Epidermal melanocyte (primary cell): ENCODE measurements around the gene ZNF155.
"Not testable (repeated sequence)": the region's sequence is repeated elsewhere in the genome, so short reads cannot be mapped to it uniquely, and the experiment has no call there.

Source experiments
- DNase-seq: peaks from one replicate; pipeline ENCODE4 v3.0.0; 2011; ENCODE audit warnings: low spot score; ENCODE audit not compliant: insufficient read length

ZNF155 gene

DNA sequence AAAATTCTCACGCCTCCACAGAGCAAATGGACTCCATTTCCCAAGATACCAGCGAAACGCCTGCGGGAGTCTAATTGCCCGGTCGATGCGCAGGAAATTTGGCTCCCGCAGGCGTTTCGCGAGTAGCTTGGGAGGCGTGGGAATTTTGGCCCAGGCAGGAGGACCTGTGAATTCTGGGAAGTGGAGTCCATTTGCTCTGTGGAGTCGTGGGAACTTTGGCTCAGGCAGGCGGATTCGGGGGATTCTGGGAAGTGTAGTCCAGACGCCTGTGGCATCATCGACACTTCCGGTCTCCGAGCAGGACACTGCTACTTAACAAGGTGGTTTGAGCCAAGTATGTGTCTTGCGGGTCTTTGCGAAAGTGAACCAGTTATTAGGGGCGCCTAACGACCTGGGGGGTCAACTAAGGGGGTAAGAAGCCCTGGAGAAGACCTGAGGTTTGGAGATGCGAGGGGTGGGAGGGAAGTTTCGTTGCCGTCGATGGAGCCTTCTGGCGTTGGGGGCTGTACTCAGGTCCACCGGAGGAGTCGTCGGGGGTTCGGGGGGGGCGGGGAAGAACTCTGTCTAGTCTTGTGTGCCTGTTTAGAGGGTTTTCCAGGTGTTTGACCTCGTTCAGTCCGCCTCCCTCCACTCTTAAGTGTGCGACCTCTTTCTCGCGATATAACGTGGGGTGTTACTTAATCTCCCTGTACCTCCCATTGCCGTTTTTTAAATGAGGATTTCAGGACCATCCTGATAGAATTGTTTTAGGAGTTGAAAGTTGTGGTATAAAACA is at the start of gene ZNF155:
TSS of gene ZNF155 (plus strand) at position 277 of the 775 bp plus-strand sequence. CDS start 4,356 bp downstream, outside the sequence.
- DNase-seq, result peak; percentile 76

- peak; percentile 85 for DNase-seq
Measured at GRCh38 chr19:43934985-43935708, 48.8 kb upstream of the ZNF155 start, which contains the start of gene ZNF45. ZNF45 (minus strand) TSS chr19:43935282; CDS start chr19:43922185, 13,097 bp downstream.

DNA sequence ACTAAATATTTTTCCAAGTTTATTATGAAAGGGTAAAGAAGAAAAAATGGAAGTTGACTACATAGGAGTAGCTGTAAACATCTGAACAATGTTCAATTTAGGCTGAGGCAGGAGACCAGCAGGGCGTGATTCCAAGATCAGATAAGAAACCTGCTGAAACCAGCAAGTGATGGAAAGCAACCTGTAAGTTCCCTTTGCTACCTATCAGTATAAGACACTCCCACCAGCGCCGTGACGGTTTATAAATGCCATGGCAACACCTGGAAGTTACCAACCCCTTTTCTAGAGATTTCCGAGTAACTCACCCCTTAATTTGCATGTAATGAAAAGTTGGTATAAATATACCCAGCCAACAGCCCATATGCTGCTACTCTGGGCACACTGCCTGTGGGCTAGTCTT is 47.8 kb upstream of the ZNF155 start:
- DNase-seq, result no peak

DNA sequence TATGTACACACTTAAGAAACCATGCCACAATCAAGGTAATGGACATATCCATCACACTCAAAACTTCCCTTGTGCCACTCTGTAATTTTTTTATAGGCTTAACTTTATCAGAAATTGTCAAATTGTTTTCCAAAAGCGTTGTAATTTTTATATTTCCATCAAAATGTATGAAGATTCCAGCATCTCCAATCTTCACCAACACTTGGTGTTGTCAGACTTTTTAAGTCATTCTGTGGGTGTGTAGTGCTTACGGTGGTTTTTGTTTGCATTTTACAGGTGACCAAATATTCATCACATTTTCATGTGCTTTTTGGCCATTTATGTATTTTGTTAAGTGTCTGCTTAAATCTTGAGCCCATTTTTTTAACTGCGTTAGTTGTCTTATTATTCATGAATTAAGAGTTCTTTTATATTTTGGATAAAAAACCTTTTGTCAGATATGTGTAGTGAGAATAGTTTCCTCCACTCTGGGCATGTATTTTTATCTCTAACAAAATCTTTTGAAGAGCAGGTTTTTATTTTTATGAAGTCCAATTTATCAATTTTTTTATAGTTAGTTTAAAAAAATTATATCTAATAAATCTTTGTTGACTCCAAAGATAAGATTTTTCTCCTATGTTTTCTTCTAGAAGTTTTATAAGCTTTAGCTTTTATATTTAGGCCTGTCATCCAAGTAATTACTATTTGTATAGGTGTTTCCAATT is 44.3 kb upstream of the ZNF155 start:
- no peak for DNase-seq

DNA sequence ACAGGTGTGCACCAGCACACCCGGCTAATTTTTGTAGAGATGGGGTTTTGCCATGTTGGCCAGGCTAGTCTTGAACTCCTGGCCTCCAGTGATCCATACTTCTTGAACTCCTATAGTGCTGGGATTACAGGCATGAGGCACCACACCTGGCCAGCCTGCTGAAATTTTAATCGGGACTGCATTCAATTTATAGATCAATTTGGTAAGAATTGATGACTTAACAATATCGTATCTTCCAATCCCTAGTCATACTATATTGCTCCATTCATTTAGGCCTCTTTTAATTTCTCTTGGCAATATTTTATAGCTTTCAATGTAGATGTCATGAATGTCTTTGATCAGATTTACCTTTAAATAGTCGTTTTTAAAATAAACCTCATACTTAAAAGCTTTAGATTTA is 43.3 kb upstream of the ZNF155 start:
- no peak for DNase-seq

DNA sequence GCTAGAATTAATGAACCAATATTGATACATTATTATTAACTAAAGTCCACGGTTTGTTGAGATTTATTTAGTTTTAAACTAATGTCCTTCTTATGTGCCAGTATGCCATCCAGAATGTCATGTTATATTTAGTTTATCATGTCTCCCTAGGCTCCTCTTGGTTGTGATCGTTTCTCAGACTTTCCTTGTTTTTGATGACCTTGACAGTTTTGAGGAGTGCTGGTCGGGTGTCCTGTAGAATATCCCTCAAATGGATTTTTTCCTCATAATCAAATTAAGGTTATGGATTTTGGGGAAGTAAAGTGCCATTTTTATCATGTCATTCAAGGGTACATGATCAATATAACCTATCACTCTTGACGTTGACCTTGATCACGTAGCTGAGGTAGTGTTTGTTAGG is 42.8 kb upstream of the ZNF155 start:
- DNase-seq, result no peak

GRCh38 chr19:43947412-43947811 is 36.6 kb upstream of the ZNF155 start:
- not testable (repeated sequence) for DNase-seq

GRCh38 chr19:43949803-43950202 is 34.2 kb upstream of the ZNF155 start:
- not testable (repeated sequence) for DNase-seq

DNA sequence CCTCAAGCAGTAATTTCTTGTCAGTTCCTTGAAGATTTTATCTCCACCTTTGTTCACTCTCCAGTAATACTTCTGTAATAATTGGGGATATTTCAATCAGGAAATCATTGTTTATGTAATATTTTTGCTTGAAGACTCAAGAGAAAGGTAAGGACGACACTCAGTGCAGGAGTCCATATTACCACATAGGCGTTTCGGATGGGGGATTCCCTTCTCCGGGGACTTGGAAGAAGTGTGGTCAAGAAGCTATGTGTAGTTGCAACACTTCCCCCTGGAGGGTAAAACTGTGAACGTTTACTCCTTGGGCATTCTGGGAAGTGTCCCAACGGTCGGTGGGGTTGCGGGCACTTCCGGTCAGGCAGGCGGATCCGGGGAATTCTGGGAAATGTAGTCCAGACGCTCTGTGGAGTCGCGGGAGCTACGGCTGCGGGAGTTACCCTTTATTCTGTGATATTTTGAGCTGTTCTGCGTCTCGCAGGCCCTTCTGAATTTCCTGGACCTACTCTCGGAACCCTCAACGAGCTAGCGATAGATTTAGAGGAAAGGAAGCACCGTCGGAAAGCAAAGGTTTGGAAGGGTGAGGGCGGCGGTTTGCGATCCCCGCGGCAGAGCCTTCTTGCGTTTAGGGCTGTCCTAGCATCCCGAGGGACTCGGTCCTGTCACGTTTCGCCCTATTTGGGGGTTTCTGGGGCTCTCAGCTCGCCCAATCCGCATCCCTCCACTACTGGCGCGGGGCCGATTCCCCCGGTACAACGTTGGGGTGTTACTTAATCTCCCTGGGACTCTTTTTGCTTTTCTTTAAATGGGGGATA is 32.9 kb upstream of the ZNF155 start, which contains the start of gene ZNF221:
TSS of gene ZNF221 (plus strand) at position 395 of the 812 bp plus-strand sequence. CDS start 11,499 bp downstream, outside the sequence.
- DNase-seq, result peak; percentile 84

DNA sequence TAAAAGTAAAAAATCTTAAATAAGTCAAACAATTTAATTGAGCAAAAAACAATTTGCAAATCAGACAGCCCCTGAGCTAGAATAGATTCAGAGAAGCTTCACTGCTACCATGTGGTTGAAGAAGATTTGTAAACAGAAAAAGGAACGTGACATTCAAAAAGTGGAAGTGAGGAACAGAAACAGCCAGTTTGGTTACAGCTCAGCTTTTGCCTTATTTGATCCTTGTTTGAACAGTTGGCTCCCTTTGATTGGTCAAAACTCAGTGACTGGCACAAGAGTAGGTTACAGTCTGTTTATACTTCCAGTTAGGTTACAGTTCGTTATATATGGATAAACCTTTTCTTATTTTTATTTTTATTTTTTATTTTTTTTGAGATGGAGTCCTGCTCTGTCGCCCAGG is 27.2 kb upstream of the ZNF155 start:
- no peak for DNase-seq

DNA sequence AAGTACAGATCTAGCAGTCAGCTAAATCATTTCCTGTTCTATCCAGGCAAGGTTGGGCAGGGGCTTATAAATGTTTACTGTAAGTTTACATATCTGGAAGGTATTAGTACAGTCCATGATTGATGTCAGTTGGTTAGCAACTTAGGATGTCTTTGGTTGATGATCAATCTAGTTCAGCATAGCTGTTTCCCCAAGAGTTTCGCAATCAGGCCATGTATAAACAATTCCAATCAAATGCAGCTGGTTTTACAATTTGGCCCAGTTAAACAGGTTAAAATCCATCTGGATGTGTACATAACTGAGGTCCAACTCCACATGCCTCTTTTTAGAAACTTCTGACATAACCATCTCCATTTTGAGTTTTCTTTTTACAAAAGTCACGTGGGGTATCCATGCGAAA is 26.1 kb upstream of the ZNF155 start:
- DNase-seq, result no peak

DNA sequence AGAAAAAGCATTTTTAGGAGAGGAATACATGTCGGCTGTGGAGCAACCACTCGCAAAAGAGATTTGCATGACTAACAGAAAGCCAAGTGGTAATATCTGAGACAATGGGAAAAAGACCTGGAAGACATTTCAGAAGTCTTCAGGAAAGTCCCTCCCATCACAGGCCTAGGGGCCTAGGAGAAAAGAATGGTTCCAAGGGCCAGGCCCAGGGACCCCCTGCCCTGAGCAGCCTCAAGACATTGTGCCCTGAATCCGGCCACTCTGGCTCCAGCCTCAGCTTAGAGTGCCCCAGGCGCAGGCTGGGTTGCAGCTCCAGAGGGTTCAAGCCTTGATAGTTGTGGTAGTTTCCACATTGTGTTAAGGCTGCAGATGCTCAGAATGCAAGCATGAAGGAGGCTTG is 23.6 kb upstream of the ZNF155 start:
- DNase-seq, result no peak

DNA sequence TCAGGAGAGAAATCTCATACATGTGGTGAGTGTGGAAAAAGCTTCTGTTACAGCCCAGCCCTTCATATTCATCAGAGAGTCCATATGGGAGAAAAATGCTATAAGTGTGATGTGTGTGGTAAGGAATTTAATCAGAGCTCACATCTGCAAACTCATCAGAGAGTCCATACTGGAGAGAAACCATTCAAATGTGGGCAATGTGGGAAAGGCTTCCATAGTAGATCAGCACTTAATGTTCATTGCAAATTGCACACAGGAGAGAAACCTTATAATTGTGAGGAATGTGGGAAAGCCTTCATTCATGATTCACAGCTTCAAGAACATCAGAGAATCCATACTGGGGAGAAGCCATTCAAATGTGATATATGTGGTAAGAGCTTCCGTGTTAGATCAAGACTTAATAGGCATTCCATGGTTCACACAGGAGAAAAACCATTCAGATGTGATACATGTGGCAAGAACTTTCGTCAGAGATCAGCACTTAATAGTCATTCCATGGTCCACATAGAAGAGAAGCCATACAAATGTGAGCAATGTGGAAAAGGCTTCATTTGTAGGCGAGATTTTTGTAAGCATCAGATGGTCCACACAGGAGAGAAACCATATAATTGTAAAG is 17.8 kb upstream of the ZNF155 start:
- no peak for DNase-seq

DNA sequence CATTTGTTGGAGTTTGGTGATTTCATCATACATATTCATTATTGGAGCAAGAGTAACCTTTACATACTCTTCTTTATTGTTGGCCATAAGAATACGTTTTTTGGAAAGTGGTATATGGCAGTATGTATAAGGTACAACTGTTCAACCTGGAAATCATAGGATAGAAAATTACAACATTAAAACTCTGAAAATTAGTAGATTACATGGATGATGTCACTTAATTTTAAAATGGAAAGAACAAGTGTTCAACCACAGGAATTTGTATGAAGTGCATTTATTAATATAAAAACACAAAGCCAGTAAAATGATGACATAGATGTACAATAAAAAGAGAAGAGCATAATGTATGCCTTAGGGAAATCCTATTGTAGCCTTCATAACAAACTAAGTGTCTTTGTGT is 7.3 kb upstream of the ZNF155 start:
- no peak for DNase-seq

DNA sequence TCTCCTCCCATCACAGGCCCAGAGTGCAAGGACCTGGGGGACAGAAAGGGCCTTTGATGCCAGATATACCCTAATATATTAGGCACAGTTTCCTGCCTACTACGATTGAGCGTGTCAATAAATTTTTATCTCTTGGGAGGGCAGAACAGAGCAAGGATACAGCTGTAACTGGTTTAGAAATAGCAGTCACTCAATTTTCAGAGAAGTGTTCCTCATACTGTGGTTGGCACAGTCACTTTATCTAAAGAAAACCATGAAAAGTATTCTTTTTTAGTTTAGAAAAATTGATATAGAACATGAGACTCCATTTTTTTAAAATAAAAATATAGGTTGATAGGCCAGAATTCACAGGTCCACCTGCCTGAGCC is 460 bp upstream of the ZNF155 start:
- DNase-seq, result no peak

DNA sequence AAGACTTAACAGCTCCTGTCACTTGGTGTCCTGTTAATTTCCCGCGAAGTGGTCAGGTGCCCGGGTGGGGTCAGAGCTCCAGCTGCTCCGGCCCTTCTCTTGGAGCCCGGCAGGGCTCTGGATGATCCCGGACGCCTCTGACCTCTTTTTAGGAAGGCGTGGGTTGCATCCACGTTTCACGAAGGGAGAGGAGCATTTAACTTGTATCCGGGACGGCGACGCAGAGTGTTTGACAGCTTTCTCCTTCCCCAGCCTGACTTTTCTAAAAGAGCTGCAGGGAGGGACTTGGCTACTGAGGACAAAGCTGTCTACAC is 656 bp downstream of the ZNF155 start:
- DNase-seq, result no peak

DNA sequence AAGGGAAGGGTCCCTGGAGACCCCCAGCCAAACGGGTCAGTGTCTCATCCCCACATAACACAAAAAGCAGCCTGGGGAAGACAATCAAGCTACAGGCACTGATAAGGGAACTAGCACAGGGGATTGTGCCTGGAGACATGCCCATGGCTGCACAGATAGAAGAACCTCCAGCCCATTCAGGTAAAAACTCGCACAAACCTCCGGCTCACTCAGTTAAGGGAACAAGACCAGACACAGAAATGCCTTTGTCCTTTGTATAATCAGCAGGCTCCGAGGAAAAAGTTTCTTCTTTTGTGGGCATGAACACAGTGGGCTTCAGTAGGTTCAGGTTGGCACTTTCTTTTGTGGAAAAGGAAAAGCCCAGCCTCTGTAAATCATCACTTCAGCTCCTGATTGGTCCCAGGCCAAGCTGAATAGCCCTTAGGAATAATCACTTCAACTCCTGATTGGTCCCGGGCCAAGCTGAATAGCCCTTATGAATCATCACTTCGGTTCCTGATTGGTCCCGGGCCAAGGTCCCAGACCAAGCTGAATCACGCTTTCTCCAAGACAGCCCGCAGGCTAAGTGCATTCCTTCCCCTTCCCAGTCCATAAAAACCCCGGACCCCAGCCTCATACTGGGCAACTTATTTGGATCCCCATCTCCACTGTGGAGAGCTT is 13.8 kb downstream of the ZNF155 start:
- no peak for DNase-seq

DNA sequence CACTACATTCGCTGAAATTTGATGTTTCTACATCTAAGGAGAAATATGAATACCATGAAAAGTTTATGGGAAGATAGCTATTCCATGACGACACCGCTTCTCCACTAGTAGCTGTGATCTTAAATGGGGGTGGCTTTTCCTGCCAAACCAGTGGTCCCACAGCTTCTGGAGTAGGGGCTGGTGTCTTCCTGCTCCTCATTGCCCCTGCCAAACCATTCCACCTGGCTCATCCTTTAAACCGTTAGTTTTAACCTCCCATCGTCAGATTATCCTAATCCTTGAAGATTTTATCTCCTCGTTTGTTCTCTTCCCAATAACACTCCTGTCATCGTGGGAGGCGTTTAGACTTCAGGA is 18.2 kb downstream of the ZNF155 start:
- no peak for DNase-seq

- peak; percentile 95 for DNase-seq
Measured at GRCh38 chr19:44002566-44003460, 18.8 kb downstream of the ZNF155 start, which contains the start of gene ZNF230. ZNF230 (plus strand) TSS chr19:44002957; CDS start chr19:44007079, 4,122 bp downstream.
